Measurements from ENCODE around the gene TRAF3.
"Not testable (repeated sequence)": the region's sequence is repeated elsewhere in the genome, so short reads cannot be mapped to it uniquely, and the experiment has no call there.

The TRAF3 gene

GRCh38 chr14:102831163-102831804, 54.0 kb downstream of the TRAF3 start:
- no peak overlapping the region for H3K4me3 ChIP-seq (ENCODE audit: low read depth, low read length)
- DNase-seq (ENCODE audit: low read depth), result no peak
- no peak for TF ChIP-seq CTCF (conservative IDR thresholded peaks at IDR 0.05; ENCODE audit: low read depth, low read length)

GRCh38 chr14:102833341-102833740, 56.1 kb downstream of the TRAF3 start:
- TF ChIP-seq CTCF (conservative IDR thresholded peaks at IDR 0.05; ENCODE audit: low read depth, low read length), result no peak
- no peak overlapping the region for H3K4me3 ChIP-seq (ENCODE audit: low read depth, low read length)
- DNase-seq (ENCODE audit: low read depth), result no peak

GRCh38 chr14:102833991-102834390, 56.7 kb downstream of the TRAF3 start:
- DNase-seq (ENCODE audit: low read depth), result no peak
- no peak for TF ChIP-seq CTCF (conservative IDR thresholded peaks at IDR 0.05; ENCODE audit: low read depth, low read length)
- no peak overlapping the region for H3K4me3 ChIP-seq (ENCODE audit: low read depth, low read length)

DNA sequence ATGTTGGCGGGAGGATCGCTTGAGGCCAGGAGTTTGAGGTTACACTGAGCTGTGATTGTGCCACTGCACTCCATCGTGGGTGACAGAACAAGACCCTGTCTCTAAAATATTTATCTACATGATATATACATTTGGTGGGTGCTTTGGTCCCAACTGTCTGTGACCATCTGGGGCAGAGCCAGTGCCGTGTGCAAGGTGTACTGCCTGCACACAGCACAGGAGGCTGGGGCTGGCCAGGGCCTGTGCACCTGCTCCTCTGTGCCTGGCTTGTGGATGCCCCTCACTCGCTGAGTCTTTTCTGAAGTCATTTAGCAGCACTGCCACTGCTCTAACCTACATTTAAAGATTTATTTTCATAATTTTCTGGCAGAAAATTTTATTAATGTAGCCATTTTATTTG, 58.7 kb downstream of the TRAF3 start:
- no peak for TF ChIP-seq CTCF (conservative IDR thresholded peaks at IDR 0.05; ENCODE audit: low read depth, low read length)
- no peak overlapping the region for H3K4me3 ChIP-seq (ENCODE audit: low read depth, low read length)
- DNase-seq (ENCODE audit: low read depth), result no peak

DNA sequence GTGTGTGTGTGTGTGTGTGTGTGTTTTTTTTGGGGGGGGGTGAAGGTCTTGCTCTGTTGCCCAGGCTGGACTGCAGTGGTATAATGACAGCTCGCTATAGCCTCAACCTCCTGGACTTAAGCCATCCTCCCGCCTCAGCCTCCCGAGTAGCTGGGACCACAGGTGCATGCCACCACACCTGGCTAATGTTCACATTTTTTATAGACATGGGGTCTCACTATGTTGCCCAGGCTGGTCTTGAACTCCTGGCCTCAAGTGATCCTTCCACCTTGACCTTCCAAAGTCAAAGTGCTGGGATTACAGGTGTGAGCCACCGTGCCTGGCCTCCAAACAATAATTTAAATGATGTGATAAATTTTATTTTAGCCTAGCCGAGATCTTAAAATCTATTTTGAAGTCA, 59.9 kb downstream of the TRAF3 start:
- not testable (repeated sequence) for H3K4me3 ChIP-seq (ENCODE audit: low read depth, low read length); DNase-seq (ENCODE audit: low read depth)

- no peak overlapping the region for H3K4me3 ChIP-seq (ENCODE audit: low read depth, low read length)
- no peak for TF ChIP-seq CTCF (conservative IDR thresholded peaks at IDR 0.05; ENCODE audit: low read depth, low read length)
- DNase-seq (ENCODE audit: low read depth), result no peak
These were observed 61.3 kb downstream of the TRAF3 start for GRCh38 chr14:102838501-102838900.

GRCh38 chr14:102840115-102840514, 62.9 kb downstream of the TRAF3 start:
- no peak for TF ChIP-seq CTCF (conservative IDR thresholded peaks at IDR 0.05; ENCODE audit: low read depth, low read length)
- DNase-seq (ENCODE audit: low read depth), result no peak
- H3K4me3 ChIP-seq (ENCODE audit: low read depth, low read length), result no peak overlapping the region
